ENCODE measurements around the gene TOM1L2. TPM values are rescaled to one million over a fixed set of nuclear protein-coding genes. Genes with fewer than 3 reads are reported as not detected.

TOM1L2 gene
- polyA plus RNA-seq, 3 donors: 34.9 to 53.2 (median 37.3) TPM

- DNase-seq (ENCODE audit: extremely low read depth in 1 of 11, low read depth in 9 of 11, low spot score in 4 of 11): no peak
Measured at GRCh38 chr17:17820046-17820445, 152.2 kb downstream of the TOM1L2 start.

- no peak for DNase-seq (ENCODE audit: extremely low read depth in 1 of 11, low read depth in 9 of 11, low spot score in 4 of 11)
Measured at GRCh38 chr17:17819561-17819995, 152.6 kb downstream of the TOM1L2 start.

GRCh38 chr17:17819111-17819510 lies 153.1 kb downstream of the TOM1L2 start:
- no peak for DNase-seq (ENCODE audit: extremely low read depth in 1 of 11, low read depth in 9 of 11, low spot score in 4 of 11)

- DNase-seq (ENCODE audit: extremely low read depth in 1 of 11, low read depth in 9 of 11, low spot score in 4 of 11): no peak
Measured at GRCh38 chr17:17818088-17818526, 154.1 kb downstream of the TOM1L2 start.

GRCh38 chr17:17817552-17817947 lies 154.7 kb downstream of the TOM1L2 start:
- no peak for DNase-seq (ENCODE audit: extremely low read depth in 1 of 11, low read depth in 9 of 11, low spot score in 4 of 11)

- no peak for DNase-seq (ENCODE audit: extremely low read depth in 1 of 11, low read depth in 9 of 11, low spot score in 4 of 11)
Measured at GRCh38 chr17:17816831-17817551, 155.2 kb downstream of the TOM1L2 start.

- no peak for DNase-seq (ENCODE audit: extremely low read depth in 1 of 11, low read depth in 9 of 11, low spot score in 4 of 11)
Measured at GRCh38 chr17:17816240-17816814, 155.9 kb downstream of the TOM1L2 start.

GRCh38 chr17:17815436-17816200 lies 156.6 kb downstream of the TOM1L2 start:
- no peak for DNase-seq (ENCODE audit: extremely low read depth in 1 of 11, low read depth in 9 of 11, low spot score in 4 of 11)

- DNase-seq (ENCODE audit: extremely low read depth in 1 of 11, low read depth in 9 of 11, low spot score in 4 of 11): no peak
Measured at GRCh38 chr17:17815062-17815406, 157.2 kb downstream of the TOM1L2 start.

- no peak for DNase-seq (ENCODE audit: extremely low read depth in 1 of 11, low read depth in 9 of 11, low spot score in 4 of 11)
Measured at GRCh38 chr17:17814162-17815061, 157.8 kb downstream of the TOM1L2 start.

- no peak for DNase-seq (ENCODE audit: extremely low read depth in 1 of 11, low read depth in 9 of 11, low spot score in 4 of 11)
Measured at GRCh38 chr17:17813725-17814095, 158.5 kb downstream of the TOM1L2 start.

- no peak for DNase-seq (ENCODE audit: extremely low read depth in 1 of 11, low read depth in 9 of 11, low spot score in 4 of 11)
Measured at GRCh38 chr17:17813055-17813724, 159.0 kb downstream of the TOM1L2 start.

- DNase-seq (ENCODE audit: extremely low read depth in 1 of 11, low read depth in 9 of 11, low spot score in 4 of 11): peak in 3 of 11 donors; percentile 56 to 65 (median 62)
Measured at GRCh38 chr17:17812211-17813054, 159.8 kb downstream of the TOM1L2 start.

GRCh38 chr17:17811381-17812210 lies 160.6 kb downstream of the TOM1L2 start:
- peak in 3 of 11 donors; percentile 55 to 59 (median 55) for DNase-seq (ENCODE audit: extremely low read depth in 1 of 11, low read depth in 9 of 11, low spot score in 4 of 11)

GRCh38 chr17:17810895-17811248 lies 161.3 kb downstream of the TOM1L2 start:
- DNase-seq (ENCODE audit: extremely low read depth in 1 of 11, low read depth in 9 of 11, low spot score in 4 of 11): no peak

- DNase-seq (ENCODE audit: extremely low read depth in 1 of 11, low read depth in 9 of 11, low spot score in 4 of 11): peak in 6 of 11 donors; percentile 63 to 74 (median 68)
Measured at GRCh38 chr17:17810084-17810894, 161.9 kb downstream of the TOM1L2 start.
